B cell (primary cell): ENCODE data around the gene ZC2HC1B. TPM values are rescaled to one million over a fixed set of nuclear protein-coding genes. Genes with fewer than 3 reads are reported as not detected.

Experiments used
- ATAC-seq: fragments of 200-7000 bp; cut with Tn5 transposase; one replicate; pipeline ENCODE4 v1.10.0; 2021; ENCODE audit warnings: low read depth, mild to moderate bottlenecking, moderate number of reproducible peaks, moderate library complexity
- CTCF ChIA-PET: fragments of 350-600 bp; sonication (Branson Sonifier 250); formaldehyde crosslinking; loops from one replicate; lab custom pipeline; 2021; ENCODE audit warnings: antibody characterized with exemption, inconsistent platforms; lab: Charles Lee
- POLR2A ChIA-PET: fragments of 350-600 bp; sonication (Branson Sonifier 250); formaldehyde crosslinking; loops from one replicate; lab custom pipeline; 2021; ENCODE audit warnings: antibody characterized with exemption; lab: Charles Lee
- DNase-seq: peaks from one replicate; pipeline ENCODE4 v3.0.0; 2013
- H2AFZ ChIP-seq: 2 replicates; pipeline ENCODE4 v1.6.1; 2012; ENCODE audit warnings: mild to moderate bottlenecking, low read depth, low read length; ENCODE audit not compliant: insufficient read depth, poor library complexity, severe bottlenecking
- H3K27ac ChIP-seq, 2 donors: 1 replicate in 1 of 2; 2 replicates in 1 of 2; pipeline ENCODE4 v1.5.1; 2012 to 2013; ENCODE audit warnings: low read length in 2 of 2, mild to moderate bottlenecking in 2 of 2, moderate library complexity in 1 of 2
- H3K27me3 ChIP-seq, 4 experiments: fragments of 200-600 bp in 1 of 4; sonication (generic) in 1 of 4; replicated peaks in 1 of 4; 1 replicate in 2 of 4; 2 replicates in 2 of 4; pipeline versions ENCODE4 v1.6.1 to v1.7.0; 2013 to 2016; ENCODE audit warnings: low read length in 3 of 4, mild to moderate bottlenecking in 2 of 4, mixed read lengths in 1 of 4, moderate library complexity in 1 of 4; ENCODE audit not compliant: insufficient read depth in 4 of 4, control insufficient read depth in 3 of 4; ENCODE audit errors: control extremely low read depth in 1 of 4
- H3K36me3 ChIP-seq, 2 experiments: replicated peaks in 1 of 2; 1 replicate in 1 of 2; 2 replicates in 1 of 2; pipeline versions ENCODE4 v1.6.1 to v1.7.1; 2013; ENCODE audit warnings: low read length in 1 of 2; ENCODE audit not compliant: insufficient read depth in 2 of 2, control insufficient read depth in 1 of 2; ENCODE audit errors: control extremely low read depth in 1 of 2, extremely low read depth in 1 of 2
- H3K4me1 ChIP-seq, 2 donors: fragments of 200-600 bp in 1 of 2; sonication (generic) in 1 of 2; 1 replicate in 1 of 2; 2 replicates in 1 of 2; pipeline versions ENCODE4 v1.5.1 to v1.6.1; 2013 to 2017; ENCODE audit warnings: low read length in 2 of 2; ENCODE audit not compliant: control insufficient read depth in 2 of 2, insufficient read depth in 2 of 2
- H3K4me2 ChIP-seq: replicated peaks from 2 replicates; pipeline ENCODE3; 2012; ENCODE audit warnings: mild to moderate bottlenecking, low read depth, low read length; ENCODE audit not compliant: poor library complexity, severe bottlenecking
- H3K4me3 ChIP-seq, 5 experiments: fragments of 200-600 bp in 1 of 5; sonication (generic) in 1 of 5; 1 replicate in 3 of 5; 2 replicates in 2 of 5; pipeline versions ENCODE4 v1.5.1 to v1.7.0; 2011 to 2016; ENCODE audit warnings: low read length in 4 of 5, mild to moderate bottlenecking in 4 of 5, low read depth in 2 of 5, control low read depth in 1 of 5, moderate library complexity in 1 of 5; ENCODE audit not compliant: insufficient read depth in 1 of 5; ENCODE audit errors: control extremely low read depth in 1 of 5, extremely low read depth in 1 of 5
- H3K79me2 ChIP-seq: fragments of 200-600 bp; sonication (generic); one replicate; pipeline ENCODE4 v1.6.0; 2016; ENCODE audit warnings: low read length; ENCODE audit not compliant: control insufficient read depth, insufficient read depth
- H3K9ac ChIP-seq: fragments of 200-600 bp; sonication (generic); 2 replicates; pipeline ENCODE4 v1.6.1; 2017; ENCODE audit warnings: mild to moderate bottlenecking, low read length, moderate library complexity
- H3K9me3 ChIP-seq, 3 donors: one replicate each; pipeline versions ENCODE4 v1.6.1 to v1.7.1; 2013; ENCODE audit warnings: low read length in 2 of 3; ENCODE audit not compliant: control insufficient read depth in 2 of 3, insufficient read depth in 1 of 3; ENCODE audit errors: control extremely low read depth in 1 of 3
- H4K20me1 ChIP-seq: 2 replicates; pipeline ENCODE4 v1.6.0; 2012; ENCODE audit warnings: mild to moderate bottlenecking, low read length; ENCODE audit not compliant: insufficient read depth, control insufficient read depth, poor library complexity, severe bottlenecking
- H3K27ac Mint-ChIP-seq: one replicate; pipeline ENCODE4 v1.8.0; 2021; ENCODE audit warnings: mixed read lengths
- H3K27me3 Mint-ChIP-seq: one replicate; pipeline ENCODE4 v1.8.0; 2021; ENCODE audit warnings: mixed read lengths
- H3K4me1 Mint-ChIP-seq: one replicate; pipeline ENCODE4 v1.8.0; 2021; ENCODE audit warnings: mixed read lengths
- H3K4me3 Mint-ChIP-seq: one replicate; pipeline ENCODE4 v1.8.0; 2021; ENCODE audit warnings: mixed read lengths
- H3K9me3 Mint-ChIP-seq: one replicate; pipeline ENCODE4 v1.8.0; 2022; ENCODE audit warnings: mixed read lengths; ENCODE audit not compliant: insufficient read depth
- EZH2 ChIP-seq: IDR thresholded peaks from 2 replicates; pipeline ENCODE4 v1.6.1; 2012; ENCODE audit warnings: borderline replicate concordance, low read depth, mild to moderate bottlenecking, moderate library complexity, low read length; ENCODE audit not compliant: insufficient read depth, poor library complexity, severe bottlenecking
- WGBS: methylation state at CpG from one replicate; pipeline ENCODE4 v1.1.5; 2013; ENCODE audit warnings: missing lambda C conversion rate; ENCODE audit not compliant: insufficient coverage; 5-methylcytosine and 5-hydroxymethylcytosine counted together
- intact Hi-C: fragments of 100-400 bp; cut with micrococcal nuclease; formaldehyde crosslinking; loops from one replicate; pipeline ENCODE4 v1.10.0; 2022
- polyA plus RNA-seq: library from polyadenylated mRNA; depleted of rRNA; stranded (reverse); fragments of >200 nt; gene quantifications from 2 replicates; pipeline ENCODE4 v1.2.3, GENCODE V29; 2012
- total RNA-seq, 2 donors: library from RNA; stranded (reverse); fragments of 120-200 nt in 1 of 2; gene quantifications; 1 replicate in 1 of 2; 2 replicates in 1 of 2; pipeline versions ENCODE4 v1.2.3 to v1.2.4, GENCODE V29; 2013 to 2022
- TF ChIP-seq, protein P1 (sequence below): fragments of 200-600 bp; IDR thresholded peaks from one replicate; pipeline ENCODE4 v1.8.0; 2022; ENCODE audit warnings: antibody characterized with exemption, mild to moderate bottlenecking

The ZC2HC1B gene
- total and polyA plus RNA-seq, 2 donors (not counting 1 experiment from before 2014, with no cell fraction given), result 0.51 to 0.84 TPM

DNA sequence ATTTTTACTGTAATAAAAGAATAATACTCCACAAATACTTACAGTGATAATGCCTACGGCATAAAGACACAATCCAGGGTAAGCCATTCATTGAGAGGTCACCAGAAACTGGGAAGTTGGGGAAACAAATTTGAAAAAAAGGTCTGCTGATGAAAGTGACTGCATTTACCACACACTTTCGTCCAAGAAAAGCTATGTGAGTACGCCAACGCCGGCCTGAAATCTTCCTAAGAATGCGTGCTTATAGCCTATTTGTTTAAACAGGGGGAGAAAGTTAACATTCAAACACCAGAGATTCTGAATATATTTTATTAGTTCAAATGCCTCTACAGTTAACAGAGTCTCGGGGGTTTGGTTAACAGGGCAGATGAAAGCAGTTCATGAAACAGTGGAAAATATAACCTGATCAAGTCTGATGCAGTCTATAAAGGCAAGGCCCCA, 21.8 kb upstream of the ZC2HC1B start:
- no peaks in the 10 kb centered on the region for H4K20me1 ChIP-seq
- TF ChIP-seq EZH2, result no peak
- TF ChIP-seq, protein P1, sequence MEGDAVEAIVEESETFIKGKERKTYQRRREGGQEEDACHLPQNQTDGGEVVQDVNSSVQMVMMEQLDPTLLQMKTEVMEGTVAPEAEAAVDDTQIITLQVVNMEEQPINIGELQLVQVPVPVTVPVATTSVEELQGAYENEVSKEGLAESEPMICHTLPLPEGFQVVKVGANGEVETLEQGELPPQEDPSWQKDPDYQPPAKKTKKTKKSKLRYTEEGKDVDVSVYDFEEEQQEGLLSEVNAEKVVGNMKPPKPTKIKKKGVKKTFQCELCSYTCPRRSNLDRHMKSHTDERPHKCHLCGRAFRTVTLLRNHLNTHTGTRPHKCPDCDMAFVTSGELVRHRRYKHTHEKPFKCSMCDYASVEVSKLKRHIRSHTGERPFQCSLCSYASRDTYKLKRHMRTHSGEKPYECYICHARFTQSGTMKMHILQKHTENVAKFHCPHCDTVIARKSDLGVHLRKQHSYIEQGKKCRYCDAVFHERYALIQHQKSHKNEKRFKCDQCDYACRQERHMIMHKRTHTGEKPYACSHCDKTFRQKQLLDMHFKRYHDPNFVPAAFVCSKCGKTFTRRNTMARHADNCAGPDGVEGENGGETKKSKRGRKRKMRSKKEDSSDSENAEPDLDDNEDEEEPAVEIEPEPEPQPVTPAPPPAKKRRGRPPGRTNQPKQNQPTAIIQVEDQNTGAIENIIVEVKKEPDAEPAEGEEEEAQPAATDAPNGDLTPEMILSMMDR, result no peak

More for the DNA sequence above, 21.8 kb upstream of the ZC2HC1B start:
- Histone ChIP-seq H3K4me3 (peak overlapping the region; percentile 7 to 94 (median 90)), H3K9ac (peak overlapping the region; percentile 100), H3K79me2 (peaks cover 45% of the 10 kb centered on the region), H3K4me1 (peaks cover 11 to 17% of the 10 kb centered on the region in 2 donors), H3K27me3 (peaks cover 0 to 3% (median 0%) of the 10 kb centered on the region in 4 experiments), H3K4me2 (peak overlapping the region; percentile 88), H3K9me3 (no peaks in the 10 kb centered on the region), H3K36me3 (peaks cover 2 to 29% of the 10 kb centered on the region in 2 experiments), H2AFZ (peak overlapping the region; percentile 95), H3K27ac (peak overlapping the region; percentile 86 to 93)
- intact Hi-C loops, result loop anchor here (2.0 to 5.0 kb wide), 6 partner anchors 100 to 1696 kb away; partner anchors contain the start of genes NMBR, STX11 and VTA1
- DNase-seq (no peak), ATAC-seq (no peak)
- Mint-ChIP-seq H3K4me1 (peaks cover 17% of the 10 kb centered on the region), H3K27ac (peak overlapping the region; percentile 95), H3K27me3 (peaks cover 11% of the 10 kb centered on the region), H3K9me3 (no peaks in the 10 kb centered on the region), H3K4me3 (peak overlapping the region; percentile 93)
- ChIA-PET CTCF (interaction anchor here (0.9 to 1.8 kb wide), 6 partner anchors 18 to 1368 kb away, joined by 3 to 9 read pairs (median 3); no protein-coding TSS in a partner anchor), POLR2A (interaction anchor here (0.6 to 2.0 kb wide), 3 partner anchors 20 to 392 kb away, joined by 4 to 10 read pairs (median 4); partner anchors contain the start of genes ADAT2, PEX3 and SF3B5)
- WGBS, result no CpG with 5 or more reads among the region's 7 CpGs
